ENCODE measurements around the gene OR1D5. TPM values are rescaled to one million over a fixed set of nuclear protein-coding genes. Genes with fewer than 3 reads are reported as not detected.

OR1D5 gene
- total and polyA plus RNA-seq, 2 of the 8 experiments (the other 6 are each of a cell fraction or from before 2014, with no cell fraction given), result not detected

DNA sequence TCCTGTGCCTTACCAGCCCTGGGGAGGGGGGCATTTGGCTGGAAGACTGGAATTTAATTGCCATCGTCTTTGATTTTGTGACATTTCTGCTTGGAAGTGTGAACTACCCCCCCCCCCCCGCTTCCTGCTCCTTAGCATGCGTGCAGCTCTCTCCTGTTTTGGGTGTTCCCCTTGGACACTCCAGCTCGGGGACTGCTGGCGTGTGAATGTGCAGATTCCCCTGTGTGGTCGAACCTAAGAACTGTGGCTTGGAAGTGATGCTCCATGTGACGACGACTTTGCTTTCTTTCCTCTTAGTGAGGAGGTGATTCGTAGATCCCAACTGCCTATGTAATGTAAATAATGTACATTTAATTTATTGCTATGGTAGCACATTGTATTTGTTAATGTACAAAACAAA lies 26.1 kb downstream of the OR1D5 start:
- FAIRE-seq, result no peak
- H3K79me2 ChIP-seq (ENCODE audit: control insufficient read depth in 1 of 2, insufficient read depth in 2 of 2, low read length in 2 of 2), result no peaks in the 10 kb centered on the region
- CTCF ChIA-PET (ENCODE audit: partially characterized antibody), result interaction anchor here (0.5 to 1.5 kb wide), 2 partner anchors 11 to 604 kb away, joined by 3 to 5 read pairs; no protein-coding TSS in a partner anchor
- TF ChIP-seq HDAC6 (IDR thresholded peaks at IDR 0.05; ENCODE audit: low read depth, low read length) (no peak), BCL11A (IDR thresholded peaks at IDR 0.05; ENCODE audit: low read depth in 2 of 2, low read length in 2 of 2) (no peak), NRF1 (IDR thresholded peaks at IDR 0.05; ENCODE audit: low read depth, low read length) (no peak), ZNF274 (IDR thresholded peaks at IDR 0.05; ENCODE audit: borderline replicate concordance, extremely low read depth, low read length) (no peak), JUND (IDR thresholded peaks at IDR 0.05; ENCODE audit: low read length) (no peak), TEAD4 (IDR thresholded peaks at IDR 0.05; ENCODE audit: low read depth, low read length) (no peak), KDM1A (IDR thresholded peaks at IDR 0.05; ENCODE audit: borderline replicate concordance, low read length) (no peak), POU5F1 (IDR thresholded peaks at IDR 0.05; ENCODE audit: low read depth, low read length) (no peak), RBBP5 (IDR thresholded peaks at IDR 0.05; ENCODE audit: borderline replicate concordance, low read depth, low read length) (no peak), SP4 (IDR thresholded peaks at IDR 0.05; ENCODE audit: low read length) (no peak), GABPA (IDR thresholded peaks at IDR 0.05; ENCODE audit: borderline replicate concordance, insufficient read depth, low read length) (no peak), JUN (IDR thresholded peaks at IDR 0.05; ENCODE audit: low read depth, low read length) (no peak), KDM5A (IDR thresholded peaks at IDR 0.05; ENCODE audit: low read length) (no peak), NANOG (IDR thresholded peaks at IDR 0.05; ENCODE audit: insufficient read depth, low read depth, low read length, poor library complexity, severe bottlenecking) (no peak), EGR1 (IDR thresholded peaks at IDR 0.05; ENCODE audit: borderline replicate concordance, low read depth, low read length) (no peak), POLR2AphosphoS5 (IDR thresholded peaks at IDR 0.05; ENCODE audit: low read depth, low read length) (no peak)

More for the DNA sequence above, 26.1 kb downstream of the OR1D5 start:
- Histone ChIP-seq H3K23ac (ENCODE audit: insufficient read length) (no peak overlapping the region), H2AFZ (ENCODE audit: low read length) (no peak overlapping the region), H3K36me3 (ENCODE audit: control insufficient read depth in 2 of 4, insufficient read depth in 4 of 4, low read length in 3 of 4) (0 out of 8 replicates have a peak, but pooled peaks cover 0 to 2% (median 0%) of the 10 kb centered on the region in 4 experiments), H3K4me1 (replicated peaks in 1 of 4; ENCODE audit: control insufficient read depth in 3 of 4, insufficient read depth in 4 of 4, low read length in 3 of 4) (no peaks in the 10 kb centered on the region; a peak in 1 of 7 replicates), H4K5ac (ENCODE audit: insufficient read length, low read depth, low read length) (no peak overlapping the region), H3K18ac (ENCODE audit: extremely low read depth, low read length) (no peak overlapping the region), H3K14ac (ENCODE audit: insufficient read length) (no peak overlapping the region), H3K4me3 (ENCODE audit: extremely low read depth in 1 of 4, insufficient read depth in 2 of 4, low read depth in 3 of 4, low read length in 4 of 4) (no peak overlapping the region), H3K27ac (ENCODE audit: low read depth, low read length) (no peak overlapping the region), H3K9ac (replicated peaks in 1 of 4; ENCODE audit: extremely low read depth in 1 of 4, low read depth in 3 of 4, low read length in 3 of 4) (no peak overlapping the region), H4K8ac (ENCODE audit: extremely low read depth, insufficient read depth, low read length) (no peak overlapping the region), H2BK12ac (ENCODE audit: low read depth, low read length) (no peak overlapping the region), H3K23me2 (ENCODE audit: low read depth, low read length) (no peaks in the 10 kb centered on the region), H2BK120ac (replicated peaks; ENCODE audit: low read depth, low read length) (no peak overlapping the region), H3K56ac (replicated peaks; ENCODE audit: insufficient read length, low read depth, low read length) (no peak overlapping the region), H3K4ac (replicated peaks; ENCODE audit: insufficient read length, low read depth, low read length) (no peak overlapping the region), H4K20me1 (replicated peaks in 1 of 2; ENCODE audit: control insufficient read depth in 1 of 2, insufficient read depth in 2 of 2, low read length in 2 of 2) (peaks cover 2% of the 10 kb centered on the region in 2 experiments), H2BK20ac (ENCODE audit: low read length) (no peak overlapping the region), H3K4me2 (ENCODE audit: insufficient read depth in 1 of 2, low read depth in 2 of 2, low read length in 2 of 2) (no peak overlapping the region), H2BK15ac (ENCODE audit: low read length) (no peak overlapping the region), H4K91ac (replicated peaks; ENCODE audit: insufficient read length, low read length) (no peak overlapping the region), H3K9me3 (ENCODE audit: insufficient read depth in 2 of 2, low read depth in 1 of 2, low read length in 1 of 2) (no peaks in the 10 kb centered on the region), H3K79me1 (ENCODE audit: low read depth, low read length) (no peaks in the 10 kb centered on the region), H2BK5ac (ENCODE audit: low read depth, low read length) (no peak overlapping the region), H2AK5ac (ENCODE audit: low read depth, low read length) (no peak overlapping the region), H3K27me3 (replicated peaks in 1 of 4; ENCODE audit: control insufficient read depth in 3 of 4, extremely low read depth in 1 of 4, insufficient read depth in 3 of 4, low read length in 3 of 4) (no peaks in the 10 kb centered on the region)
- 92% methylated on average over 9 of the region's 9 CpGs; no CpG with 5 or more reads in 1 of the 2 experiments for WGBS, 2 experiments (ENCODE audit: extremely low coverage in 1 of 2, insufficient coverage in 1 of 2, insufficient read length in 1 of 2, insufficient replicate concordance in 2 of 2, low coverage in 1 of 2, low lambda C conversion rate in 2 of 2, missing lambda C conversion rate in 1 of 2)
- DNase-seq (ENCODE audit: low read depth in 1 of 2, low spot score in 2 of 2), result no peak
- POLR2A ChIA-PET (ENCODE audit: partially characterized antibody), result interaction anchor here (0.7 kb wide), 1 partner anchor 95 kb away, joined by 4 read pairs; no protein-coding TSS in a partner anchor
